CD4-positive, alpha-beta T cell treated with Interleukin-12 subunit alpha and Interleukin-12 subunit beta, for 1 hour (primary cell): Measurements from ENCODE around the gene BTBD9.

Experiments
- DNase-seq: peaks from one replicate; pipeline ENCODE4 v3.0.0-alpha.2; 2020

Gene BTBD9

GRCh38 chr6:38593409-38593808 lies 46.3 kb downstream of the BTBD9 start:
- no peak for DNase-seq

GRCh38 chr6:38591439-38591838 lies 48.3 kb downstream of the BTBD9 start:
- DNase-seq: no peak

- no peak for DNase-seq
These were observed 50.4 kb downstream of the BTBD9 start for GRCh38 chr6:38589367-38589720.

- DNase-seq: no peak
These were observed 50.9 kb downstream of the BTBD9 start for GRCh38 chr6:38588631-38589366.

DNA sequence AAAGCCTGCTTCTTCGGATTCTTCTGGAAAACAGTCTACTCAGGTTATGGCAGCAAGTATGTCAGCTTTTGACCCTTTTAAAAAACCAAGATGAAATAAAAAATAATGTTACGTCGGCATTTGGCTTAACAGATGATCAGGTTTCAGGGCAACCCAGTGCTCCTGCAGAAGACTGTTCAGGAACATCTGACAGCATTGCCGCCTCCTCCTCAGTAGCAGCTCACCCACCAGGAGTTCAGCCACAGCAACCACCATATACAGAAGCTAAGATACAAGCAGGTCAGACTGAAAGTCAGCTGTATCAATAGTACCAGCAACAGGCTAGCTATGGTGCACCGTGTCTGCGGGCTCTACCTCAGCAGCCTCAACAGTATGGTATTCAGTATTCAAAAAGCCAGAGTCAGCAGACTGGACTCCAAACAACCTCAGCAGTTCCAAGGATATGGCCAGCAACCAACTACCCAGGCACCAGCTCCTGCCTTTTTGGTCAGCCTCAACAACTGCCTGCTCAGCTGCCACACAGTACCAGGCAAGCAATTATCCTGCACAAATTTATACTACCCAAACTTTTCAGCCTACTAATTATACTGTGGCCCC lies 51.9 kb downstream of the BTBD9 start:
- no peak for DNase-seq

DNA sequence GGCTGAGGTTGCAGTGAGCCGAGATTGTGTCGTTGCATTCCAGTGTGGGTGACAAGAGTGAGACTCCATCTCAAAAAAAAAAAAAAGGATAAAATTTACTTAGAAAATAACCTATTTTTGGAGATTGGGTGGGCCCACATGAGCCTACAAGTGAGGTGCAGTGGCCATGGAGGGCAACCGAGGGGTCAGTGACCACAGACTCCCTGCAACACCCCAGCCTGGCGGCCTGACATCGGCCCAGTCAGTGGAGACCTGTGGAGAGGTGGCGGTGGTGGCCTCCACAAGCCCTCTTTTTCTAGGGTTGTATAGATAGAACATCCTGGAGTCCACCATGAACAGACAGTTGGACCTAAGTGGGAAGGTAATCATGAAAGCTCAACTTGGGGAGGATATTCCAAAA lies 52.7 kb downstream of the BTBD9 start:
- no peak for DNase-seq

DNA sequence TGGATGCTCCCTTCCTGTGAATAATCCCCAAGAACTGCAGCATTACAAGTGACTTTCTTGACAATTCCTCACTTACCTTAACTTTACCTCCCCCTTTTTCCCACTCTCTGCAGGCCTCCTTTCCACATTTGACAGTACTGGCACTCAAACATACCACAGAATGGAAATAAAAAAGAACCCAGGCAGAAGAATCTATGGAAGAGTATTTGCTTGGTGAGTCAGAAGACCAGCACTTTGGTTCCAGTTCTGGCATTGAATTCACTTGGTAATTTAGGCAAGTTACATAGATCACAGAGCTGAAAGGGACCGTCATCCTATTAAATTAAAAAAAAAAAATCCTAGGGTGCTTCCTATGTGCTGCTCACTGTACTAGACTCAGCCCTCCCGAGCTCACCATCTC lies 55.0 kb downstream of the BTBD9 start:
- DNase-seq: no peak

- no peak for DNase-seq
These were observed 56.2 kb downstream of the BTBD9 start for GRCh38 chr6:38583523-38583922.

DNA sequence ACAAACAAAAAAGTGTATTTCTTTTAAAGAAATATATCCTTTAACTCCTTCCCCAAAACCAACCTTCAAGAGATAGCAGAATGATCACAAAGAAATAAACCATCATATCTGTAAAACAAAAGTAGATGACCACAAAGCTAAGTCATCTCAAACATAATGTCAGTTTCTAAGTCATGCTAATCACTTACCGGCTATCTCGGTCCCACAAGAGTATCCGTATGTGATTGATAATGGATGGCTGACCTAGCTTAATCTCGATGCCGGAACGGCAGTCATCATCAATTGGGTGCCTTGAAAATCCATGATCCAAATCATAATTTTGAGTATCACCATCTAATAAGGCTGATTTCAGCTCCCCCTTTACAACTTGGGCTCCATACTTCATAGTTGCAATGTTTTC lies 59.7 kb downstream of the BTBD9 start:
- no peak for DNase-seq

DNA sequence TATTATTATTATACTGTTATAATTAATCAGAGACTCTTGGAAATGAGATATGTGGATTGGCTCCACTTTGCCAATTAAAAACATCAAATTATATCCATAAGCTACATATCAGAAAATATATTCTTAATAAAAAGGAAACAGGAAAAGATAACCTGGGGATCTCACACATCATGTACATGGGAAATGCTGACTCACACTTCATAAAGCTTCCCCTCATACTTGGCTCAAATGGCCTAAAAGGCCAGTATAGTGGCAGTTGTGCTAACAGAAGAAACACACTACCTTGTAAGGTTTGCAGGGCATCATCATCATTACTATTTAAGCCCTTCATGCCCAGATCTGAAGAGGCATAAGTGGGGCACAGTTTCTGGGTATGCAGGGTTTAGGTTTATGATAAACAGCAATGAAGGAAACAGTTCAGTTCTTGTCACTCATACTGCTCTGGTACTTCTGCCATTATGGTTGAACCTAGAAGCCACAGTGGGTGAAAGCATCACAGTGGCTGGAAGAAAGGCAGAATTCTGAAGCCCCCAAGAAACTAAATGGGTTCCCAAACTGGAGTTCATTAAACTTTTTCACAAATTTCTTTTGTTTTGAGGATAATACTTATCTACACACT lies 60.6 kb downstream of the BTBD9 start:
- no peak for DNase-seq

DNA sequence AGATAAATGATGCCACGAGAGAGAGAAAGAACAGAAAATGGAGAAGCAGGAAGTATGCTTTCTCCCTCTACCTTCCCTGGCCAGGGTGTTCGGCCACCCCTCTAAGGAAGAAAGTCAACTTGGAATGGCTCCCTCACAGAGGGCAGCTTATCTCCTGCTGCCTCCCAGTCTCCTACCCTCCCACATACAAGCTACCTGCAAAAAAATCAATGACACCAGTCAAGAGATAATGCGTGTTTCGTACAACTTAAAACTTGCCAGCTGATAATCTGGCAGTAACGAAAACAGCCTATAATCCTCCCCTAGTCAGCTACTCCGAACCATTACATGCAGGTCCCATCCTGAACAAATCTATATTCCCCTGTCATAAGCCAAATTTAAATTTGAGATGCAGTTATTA lies 61.7 kb downstream of the BTBD9 start:
- no peak for DNase-seq

GRCh38 chr6:38577492-38577891 lies 62.2 kb downstream of the BTBD9 start:
- DNase-seq: no peak

DNA sequence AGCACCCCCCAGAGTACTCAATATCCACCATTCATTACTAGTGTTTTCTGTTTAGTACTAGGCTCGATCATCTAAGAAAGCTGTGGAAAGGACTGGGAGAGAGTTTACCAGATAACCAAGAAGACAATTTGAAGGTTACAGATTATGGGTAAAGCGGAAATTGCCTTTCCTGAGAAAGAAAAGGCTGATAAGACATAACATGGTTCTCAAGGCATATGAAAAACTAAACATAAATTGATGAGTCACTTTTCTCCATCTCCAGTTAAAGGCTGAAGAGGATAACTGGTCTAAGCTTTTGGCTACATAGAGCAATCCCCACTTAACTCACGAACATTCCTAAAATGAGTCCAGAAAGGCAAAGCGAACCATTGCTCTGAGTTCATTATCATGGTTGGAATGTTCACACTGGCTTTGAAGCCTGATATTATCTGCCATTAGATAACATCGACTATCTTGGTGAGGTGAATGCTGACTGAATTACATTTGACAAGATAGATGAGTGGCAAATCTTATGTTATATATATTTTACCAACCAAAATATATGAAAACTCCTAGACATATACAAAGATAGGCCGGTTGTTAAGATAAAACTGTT lies 65.8 kb downstream of the BTBD9 start:
- DNase-seq: no peak

GRCh38 chr6:38572186-38572813 lies 67.4 kb downstream of the BTBD9 start:
- peak; percentile 66 for DNase-seq

- DNase-seq: peak; percentile 4
These were observed 68.0 kb downstream of the BTBD9 start for GRCh38 chr6:38571721-38572120.

- DNase-seq: peak; percentile 20
These were observed 69.0 kb downstream of the BTBD9 start for GRCh38 chr6:38570750-38571149.

GRCh38 chr6:38567436-38567835 lies 72.3 kb downstream of the BTBD9 start:
- DNase-seq: no peak

DNA sequence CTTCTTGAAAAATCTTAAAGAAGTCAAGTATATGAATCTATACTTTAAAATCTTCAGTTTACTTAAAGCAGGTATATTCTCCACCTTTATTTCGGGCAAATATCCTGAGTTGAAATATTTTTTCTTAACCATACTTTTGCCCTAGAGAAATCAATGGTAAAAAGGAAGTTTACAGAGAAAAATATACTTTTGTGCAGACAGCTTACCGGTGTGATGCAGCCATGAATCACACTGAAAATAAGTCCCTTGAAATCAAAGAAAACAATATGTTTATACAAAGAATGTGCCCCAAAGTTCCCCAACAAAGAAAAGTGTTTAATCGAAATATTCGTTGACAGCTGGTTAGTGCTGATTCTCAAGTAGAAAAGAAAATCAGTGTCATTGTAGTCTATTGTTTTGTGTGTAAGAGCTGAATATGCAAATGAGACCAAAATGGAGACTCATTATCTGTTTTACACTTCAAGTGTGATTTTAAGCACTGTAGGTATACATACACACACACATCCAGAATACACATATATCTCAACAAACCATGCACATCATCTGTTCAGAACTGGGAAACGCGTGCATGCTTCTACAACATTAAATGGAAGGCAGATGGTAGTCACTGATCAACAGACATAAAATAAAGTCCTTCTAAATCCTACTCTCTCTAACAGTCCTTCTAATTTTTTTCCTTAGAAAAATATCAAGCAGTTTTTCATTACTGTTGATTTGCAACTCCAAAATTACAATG lies 73.3 kb downstream of the BTBD9 start:
- DNase-seq: no peak

- DNase-seq: no peak
These were observed 75.4 kb downstream of the BTBD9 start for GRCh38 chr6:38564301-38564700.

GRCh38 chr6:38555606-38556005 lies 84.1 kb downstream of the BTBD9 start:
- DNase-seq: no peak

- no peak for DNase-seq
These were observed 84.9 kb downstream of the BTBD9 start for GRCh38 chr6:38554700-38555413.

DNA sequence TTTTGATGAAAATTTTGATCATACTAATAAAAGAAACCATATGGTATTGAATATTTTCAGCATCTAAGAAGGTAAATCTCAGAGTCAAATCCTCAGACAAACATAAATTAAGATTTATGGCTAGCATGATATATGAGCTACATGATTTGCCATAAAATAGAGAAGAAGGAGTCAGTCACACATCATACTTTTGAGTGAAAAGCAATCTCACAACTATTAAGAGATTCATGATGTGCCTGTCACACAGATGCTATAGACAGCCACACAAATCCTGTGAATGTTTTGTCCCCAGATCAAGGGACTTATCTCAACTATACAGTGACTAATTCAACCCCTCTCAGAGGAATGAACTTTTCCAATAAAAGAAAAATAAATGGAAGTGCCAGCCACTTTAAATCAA lies 85.7 kb downstream of the BTBD9 start:
- no peak for DNase-seq
